GM10266 (cell line): ENCODE data around the gene LXN.

ENCODE experiments used
- DNase-seq: peaks from one replicate; pipeline ENCODE4 v3.0.0; 2012; ENCODE audit errors: extremely low spot score
- CTCF ChIP-seq: IDR thresholded peaks from 2 replicates; pipeline ENCODE4 v1.5.1; 2012; ENCODE audit warnings: mild to moderate bottlenecking, low read depth; ENCODE audit not compliant: control insufficient read depth, insufficient read depth; ENCODE audit errors: missing control alignments

LXN gene

GRCh38 chr3:158672215-158673176, at the start of gene LXN:
Gene LXN (minus strand): TSS chr3:158672648. CDS start chr3:158672478, 170 bp downstream.
- DNase-seq = peak; percentile 83
- peak; percentile 73 for TF ChIP-seq CTCF

- no peak for DNase-seq
- TF ChIP-seq CTCF = no peak
Observed at GRCh38 chr3:158722108-158722507, 49.7 kb upstream of the LXN start.

GRCh38 chr3:158718490-158719170, 46.2 kb upstream of the LXN start:
- DNase-seq = no peak
- TF ChIP-seq CTCF = no peak

- no peak for TF ChIP-seq CTCF
- no peak for DNase-seq
Observed at GRCh38 chr3:158717576-158717975, 45.1 kb upstream of the LXN start.

- no peak for DNase-seq
- TF ChIP-seq CTCF = no peak
Observed at GRCh38 chr3:158713094-158713499, 40.6 kb upstream of the LXN start.

GRCh38 chr3:158712443-158712842, 40.0 kb upstream of the LXN start:
- no peak for TF ChIP-seq CTCF
- DNase-seq = no peak

- DNase-seq = no peak
- no peak for TF ChIP-seq CTCF
Observed at GRCh38 chr3:158711886-158712285, 39.4 kb upstream of the LXN start.
